Adipocyte (in vitro differentiated cells): ENCODE data around the gene HTR4.

Source experiments
- DNase-seq: peaks from one replicate; pipeline ENCODE4 v3.0.0-alpha.2; 2015; ENCODE audit warnings: low read depth
- H3K27me3 ChIP-seq: replicated peaks from 2 replicates; pipeline ENCODE4 v1.7.0; 2013; ENCODE audit warnings: mild to moderate bottlenecking, low read length, moderate library complexity; ENCODE audit not compliant: control insufficient read depth, insufficient read depth
- H3K36me3 ChIP-seq: 2 replicates; pipeline ENCODE4 v1.7.0; 2013; ENCODE audit warnings: low read length, mild to moderate bottlenecking, moderate library complexity; ENCODE audit not compliant: control insufficient read depth, insufficient read depth, severe bottlenecking
- H3K4me1 ChIP-seq: 2 replicates; pipeline ENCODE4 v1.7.0; 2013; ENCODE audit warnings: mild to moderate bottlenecking, low read length, moderate library complexity; ENCODE audit not compliant: control insufficient read depth, insufficient read depth
- H3K4me3 ChIP-seq: 2 replicates; pipeline ENCODE4 v1.7.0; 2013; ENCODE audit warnings: mild to moderate bottlenecking, low read length, moderate library complexity
- H3K9ac ChIP-seq: 2 replicates; pipeline ENCODE4 v1.7.0; 2013; ENCODE audit warnings: mild to moderate bottlenecking, low read length, moderate library complexity
- H3K9me3 ChIP-seq: 2 replicates; pipeline ENCODE4 v1.7.0; 2013; ENCODE audit warnings: mild to moderate bottlenecking, low read length, moderate library complexity; ENCODE audit not compliant: control insufficient read depth

HTR4 gene

GRCh38 chr5:148595697-148596096, 58.6 kb downstream of the HTR4 start:
- DNase-seq, result no peak
- Histone ChIP-seq H3K27me3 (peaks cover 4% of the 10 kb centered on the region), H3K36me3 (no peaks in the 10 kb centered on the region), H3K4me1 (no peaks in the 10 kb centered on the region), H3K9ac (no peak overlapping the region), H3K4me3 (no peak overlapping the region), H3K9me3 (peaks cover 23% of the 10 kb centered on the region)

- no peak for DNase-seq
- H3K9ac ChIP-seq, result no peak overlapping the region
- no peak overlapping the region for H3K4me3 ChIP-seq
- no peaks in the 10 kb centered on the region for H3K27me3 ChIP-seq
- no peaks in the 10 kb centered on the region for H3K9me3 ChIP-seq
- H3K36me3 ChIP-seq, result no peaks in the 10 kb centered on the region
- no peaks in the 10 kb centered on the region for H3K4me1 ChIP-seq
Observed at GRCh38 chr5:148586796-148587195, 67.5 kb downstream of the HTR4 start.

- DNase-seq, result no peak
- no peak overlapping the region for H3K4me3 ChIP-seq
- no peaks in the 10 kb centered on the region for H3K9me3 ChIP-seq
Observed at GRCh38 chr5:148585988-148586387, 68.3 kb downstream of the HTR4 start.

GRCh38 chr5:148584103-148584502, 70.2 kb downstream of the HTR4 start:
- DNase-seq, result no peak
- no peaks in the 10 kb centered on the region for H3K27me3 ChIP-seq
- H3K4me1 ChIP-seq, result no peaks in the 10 kb centered on the region
- no peaks in the 10 kb centered on the region for H3K36me3 ChIP-seq
- H3K4me3 ChIP-seq, result no peak overlapping the region
- no peak overlapping the region for H3K9ac ChIP-seq
- H3K9me3 ChIP-seq, result no peaks in the 10 kb centered on the region

More at GRCh38 chr5:148585988-148586387, 68.3 kb downstream of the HTR4 start:
- H3K9ac ChIP-seq, result no peak overlapping the region
- no peaks in the 10 kb centered on the region for H3K4me1 ChIP-seq
- no peaks in the 10 kb centered on the region for H3K36me3 ChIP-seq
- H3K27me3 ChIP-seq, result no peaks in the 10 kb centered on the region

GRCh38 chr5:148583421-148583965, 70.8 kb downstream of the HTR4 start:
- H3K4me3 ChIP-seq, result no peak overlapping the region
- no peaks in the 10 kb centered on the region for H3K36me3 ChIP-seq
- DNase-seq, result no peak

GRCh38 chr5:148574167-148574566, 80.2 kb downstream of the HTR4 start:
- no peaks in the 10 kb centered on the region for H3K9me3 ChIP-seq
- H3K4me3 ChIP-seq, result no peak overlapping the region
- no peak for DNase-seq
- no peaks in the 10 kb centered on the region for H3K4me1 ChIP-seq
- H3K27me3 ChIP-seq, result peaks cover 3% of the 10 kb centered on the region
- H3K9ac ChIP-seq, result no peak overlapping the region
- no peaks in the 10 kb centered on the region for H3K36me3 ChIP-seq

More at GRCh38 chr5:148583421-148583965, 70.8 kb downstream of the HTR4 start:
- no peak overlapping the region for H3K9ac ChIP-seq
- H3K9me3 ChIP-seq, result no peaks in the 10 kb centered on the region
- H3K27me3 ChIP-seq, result no peaks in the 10 kb centered on the region
- H3K4me1 ChIP-seq, result no peaks in the 10 kb centered on the region

GRCh38 chr5:148573374-148573773, 81.0 kb downstream of the HTR4 start:
- Histone ChIP-seq H3K4me1 (no peaks in the 10 kb centered on the region), H3K27me3 (peaks cover 3% of the 10 kb centered on the region), H3K4me3 (no peak overlapping the region), H3K9me3 (no peaks in the 10 kb centered on the region), H3K36me3 (no peaks in the 10 kb centered on the region), H3K9ac (no peak overlapping the region)
- no peak for DNase-seq

GRCh38 chr5:148569948-148570347, 84.4 kb downstream of the HTR4 start:
- DNase-seq, result no peak
- no peaks in the 10 kb centered on the region for H3K9me3 ChIP-seq
- no peaks in the 10 kb centered on the region for H3K36me3 ChIP-seq
- no peak overlapping the region for H3K4me3 ChIP-seq
- peaks cover 3% of the 10 kb centered on the region for H3K27me3 ChIP-seq
- H3K4me1 ChIP-seq, result no peaks in the 10 kb centered on the region
- no peak overlapping the region for H3K9ac ChIP-seq

- H3K9ac ChIP-seq, result no peak overlapping the region
- H3K4me1 ChIP-seq, result no peaks in the 10 kb centered on the region
- H3K27me3 ChIP-seq, result peaks cover 23% of the 10 kb centered on the region
- H3K9me3 ChIP-seq, result no peaks in the 10 kb centered on the region
- H3K4me3 ChIP-seq, result no peak overlapping the region
- DNase-seq, result no peak
- H3K36me3 ChIP-seq, result no peaks in the 10 kb centered on the region
Observed at GRCh38 chr5:148565148-148565547, 89.2 kb downstream of the HTR4 start.

GRCh38 chr5:148563021-148563420, 91.3 kb downstream of the HTR4 start:
- Histone ChIP-seq H3K4me3 (no peak overlapping the region), H3K36me3 (no peaks in the 10 kb centered on the region), H3K9ac (no peak overlapping the region), H3K4me1 (no peaks in the 10 kb centered on the region), H3K9me3 (no peaks in the 10 kb centered on the region), H3K27me3 (peaks cover 23% of the 10 kb centered on the region)
- DNase-seq, result no peak

GRCh38 chr5:148561801-148562311, 92.5 kb downstream of the HTR4 start:
- DNase-seq, result no peak

GRCh38 chr5:148559461-148559860, 94.9 kb downstream of the HTR4 start:
- Histone ChIP-seq H3K36me3 (no peaks in the 10 kb centered on the region), H3K9ac (no peak overlapping the region)
- DNase-seq, result no peak

More at GRCh38 chr5:148561801-148562311, 92.5 kb downstream of the HTR4 start:
- H3K4me1 ChIP-seq, result no peaks in the 10 kb centered on the region
- H3K27me3 ChIP-seq, result peaks cover 23% of the 10 kb centered on the region
- H3K9me3 ChIP-seq, result no peaks in the 10 kb centered on the region
- H3K4me3 ChIP-seq, result no peak overlapping the region
- no peak overlapping the region for H3K9ac ChIP-seq
- no peaks in the 10 kb centered on the region for H3K36me3 ChIP-seq

More at GRCh38 chr5:148559461-148559860, 94.9 kb downstream of the HTR4 start:
- Histone ChIP-seq H3K27me3 (peaks cover 23% of the 10 kb centered on the region), H3K4me1 (no peaks in the 10 kb centered on the region), H3K4me3 (no peak overlapping the region), H3K9me3 (no peaks in the 10 kb centered on the region)
